PFSK-1 (cell line): ENCODE results near the gene MAST3.

Source experiments
- FOXP2 ChIP-seq: optimal IDR thresholded peaks from 2 replicates; pipeline ENCODE3; 2011; ENCODE audit warnings: borderline replicate concordance, control low read depth, inconsistent platforms; ENCODE audit not compliant: insufficient read depth; ENCODE audit errors: extremely low read length, extremely low read depth
- POLR2AphosphoS5 ChIP-seq: IDR thresholded peaks from 2 replicates; pipeline ENCODE4 v1.6.1; 2012; ENCODE audit warnings: low read depth, mild to moderate bottlenecking, control low read depth, low read length, moderate library complexity

- TF ChIP-seq POLR2AphosphoS5 (no peak), FOXP2 (no peak)
Observed at GRCh38 chr19:18170714-18171255, 73.2 kb downstream of the MAST3 start.
